COLO668 (cell line): ENCODE results near the gene RAPH1.
"Not testable (repeated sequence)": the region's sequence is repeated elsewhere in the genome, so short reads cannot be mapped to it uniquely, and the experiment has no call there.

Experiments
- DNase-seq: peaks from one replicate; lab custom pipeline; 2025; ENCODE audit not compliant: unreplicated experiment; lab: John Stamatoyannopoulos, UW

RAPH1 gene

GRCh38 chr2:203436496-203436895 lies 98.6 kb downstream of the RAPH1 start:
- no peak for DNase-seq

GRCh38 chr2:203432811-203433210 lies 102.3 kb downstream of the RAPH1 start:
- DNase-seq: no peak

- DNase-seq: no peak
Measured at GRCh38 chr2:203431391-203432185, 103.5 kb downstream of the RAPH1 start.

- DNase-seq: not testable (repeated sequence)
Measured at GRCh38 chr2:203429643-203430042, 105.5 kb downstream of the RAPH1 start.

- DNase-seq: no peak
Measured at GRCh38 chr2:203427061-203427460, 108.0 kb downstream of the RAPH1 start.

- DNase-seq: no peak
Measured at GRCh38 chr2:203418271-203418670, 116.8 kb downstream of the RAPH1 start.

GRCh38 chr2:203413796-203414195 lies 121.3 kb downstream of the RAPH1 start:
- no peak for DNase-seq

GRCh38 chr2:203412546-203413331 lies 122.4 kb downstream of the RAPH1 start:
- no peak for DNase-seq

GRCh38 chr2:203407496-203407895 lies 127.6 kb downstream of the RAPH1 start:
- DNase-seq: no peak

- DNase-seq: no peak
Measured at GRCh38 chr2:203404996-203405395, 130.1 kb downstream of the RAPH1 start.

- DNase-seq: no peak
Measured at GRCh38 chr2:203400805-203401585, 134.1 kb downstream of the RAPH1 start.

GRCh38 chr2:203399031-203399430 lies 136.1 kb downstream of the RAPH1 start:
- no peak for DNase-seq

GRCh38 chr2:203396667-203397066 lies 138.4 kb downstream of the RAPH1 start:
- no peak for DNase-seq

- DNase-seq: no peak
Measured at GRCh38 chr2:203395858-203396257, 139.2 kb downstream of the RAPH1 start.

GRCh38 chr2:203394519-203395227 lies 140.4 kb downstream of the RAPH1 start:
- DNase-seq: no peak

GRCh38 chr2:203388153-203388552 lies 146.9 kb downstream of the RAPH1 start:
- not testable (repeated sequence) for DNase-seq

- DNase-seq: no peak
Measured at GRCh38 chr2:203383038-203383437, 152.1 kb downstream of the RAPH1 start.

- DNase-seq: no peak
Measured at GRCh38 chr2:203379156-203379555, 155.9 kb downstream of the RAPH1 start.

GRCh38 chr2:203376173-203376572 lies 158.9 kb downstream of the RAPH1 start:
- DNase-seq: no peak

- DNase-seq: not testable (repeated sequence)
Measured at GRCh38 chr2:203372706-203373105, 162.4 kb downstream of the RAPH1 start.
